ENCODE measurements around the gene RB1. TPM values are rescaled to one million over a fixed set of nuclear protein-coding genes. Genes with fewer than 3 reads are reported as not detected.

Gene RB1
- polyA plus RNA-seq, 3 donors = 18.4 to 38.8 (median 29.9) TPM

- no peak overlapping the region for H3K4me2 ChIP-seq (replicated peaks; ENCODE audit: extremely low read depth, low read length, poor library complexity, severe bottlenecking)
- H3K36me3 ChIP-seq (replicated peaks in 1 of 2; ENCODE audit: control insufficient read depth in 1 of 2, insufficient read depth in 2 of 2, low read length in 2 of 2) = no peaks in the 10 kb centered on the region
- H2AFZ ChIP-seq (ENCODE audit: insufficient read depth, low read depth, low read length, poor library complexity, severe bottlenecking) = no peak overlapping the region
- H3K27ac ChIP-seq (ENCODE audit: low read depth in 1 of 2, low read length in 2 of 2) = no peak overlapping the region
- H3K4me3 Mint-ChIP-seq = no peak overlapping the region
- H4K20me1 ChIP-seq (ENCODE audit: insufficient read depth, low read length) = no peaks in the 10 kb centered on the region
- TF ChIP-seq CTCF (IDR thresholded peaks at IDR 0.05) = no peak
- H3K27me3 ChIP-seq (ENCODE audit: control insufficient read depth in 2 of 2, insufficient read depth in 2 of 2, low read length in 2 of 2) = no peaks in the 10 kb centered on the region
- no peak overlapping the region for H3K27ac Mint-ChIP-seq
- H3K9ac ChIP-seq (ENCODE audit: insufficient read depth, low read length, poor library complexity, severe bottlenecking) = no peak overlapping the region
- H3K9me3 Mint-ChIP-seq = no peaks in the 10 kb centered on the region
- WGBS (ENCODE audit: insufficient coverage) = no CpG with 5 or more reads among the region's 1 CpG
- DNase-seq = no peak
- H3K4me1 ChIP-seq (ENCODE audit: control insufficient read depth in 1 of 2, insufficient read depth in 2 of 2, low read length in 2 of 2) = no peaks in the 10 kb centered on the region
- H3K79me2 ChIP-seq (ENCODE audit: insufficient read depth, low read length) = no peaks in the 10 kb centered on the region
- peaks cover 0 to 3% (median 3%) of the 10 kb centered on the region in 3 donors for H3K27me3 Mint-ChIP-seq (ENCODE audit: low read depth in 3 of 3)
- H3K36me3 Mint-ChIP-seq = no peaks in the 10 kb centered on the region
- H3K9me3 ChIP-seq (replicated peaks in 1 of 2; ENCODE audit: control insufficient read depth in 1 of 2, insufficient read depth in 1 of 2, low read length in 2 of 2) = no peaks in the 10 kb centered on the region
- H3K4me3 ChIP-seq (replicated peaks in 1 of 3; ENCODE audit: low read depth in 2 of 3, low read length in 3 of 3) = no peak overlapping the region
- intact Hi-C loops (cut with micrococcal nuclease) = no loop called here
- H3K4me1 Mint-ChIP-seq = peaks cover 4% of the 10 kb centered on the region
These were observed 8.3 kb upstream of the RB1 start for GRCh38 chr13:48295271-48295670.

- peaks cover 0 to 3% (median 1%) of the 10 kb centered on the region in 3 donors for H3K27me3 Mint-ChIP-seq (ENCODE audit: low read depth in 3 of 3)
- H3K27ac ChIP-seq (ENCODE audit: low read depth in 1 of 2, low read length in 2 of 2) = no peak overlapping the region
- DNase-seq = no peak
- no peak overlapping the region for H3K9ac ChIP-seq (ENCODE audit: insufficient read depth, low read length, poor library complexity, severe bottlenecking)
- intact Hi-C loops (cut with micrococcal nuclease) = no loop called here
- no peaks in the 10 kb centered on the region for H3K79me2 ChIP-seq (ENCODE audit: insufficient read depth, low read length)
- no peak for TF ChIP-seq CTCF (IDR thresholded peaks at IDR 0.05)
- no peaks in the 10 kb centered on the region for H4K20me1 ChIP-seq (ENCODE audit: insufficient read depth, low read length)
- H3K4me3 Mint-ChIP-seq = no peak overlapping the region
- H3K36me3 ChIP-seq (replicated peaks in 1 of 2; ENCODE audit: control insufficient read depth in 1 of 2, insufficient read depth in 2 of 2, low read length in 2 of 2) = no peaks in the 10 kb centered on the region
- no peaks in the 10 kb centered on the region for H3K36me3 Mint-ChIP-seq
- H2AFZ ChIP-seq (ENCODE audit: insufficient read depth, low read depth, low read length, poor library complexity, severe bottlenecking) = no peak overlapping the region
- H3K4me1 Mint-ChIP-seq = peaks cover 4% of the 10 kb centered on the region
- no peaks in the 10 kb centered on the region for H3K4me1 ChIP-seq (ENCODE audit: control insufficient read depth in 1 of 2, insufficient read depth in 2 of 2, low read length in 2 of 2)
- H3K9me3 ChIP-seq (replicated peaks in 1 of 2; ENCODE audit: control insufficient read depth in 1 of 2, insufficient read depth in 1 of 2, low read length in 2 of 2) = no peaks in the 10 kb centered on the region
- no peak overlapping the region for H3K27ac Mint-ChIP-seq
- H3K27me3 ChIP-seq (ENCODE audit: control insufficient read depth in 2 of 2, insufficient read depth in 2 of 2, low read length in 2 of 2) = no peaks in the 10 kb centered on the region
- no peak overlapping the region for H3K4me3 ChIP-seq (replicated peaks in 1 of 3; ENCODE audit: low read depth in 2 of 3, low read length in 3 of 3)
- 80% methylated on average over 2 of the region's 2 CpGs for WGBS (ENCODE audit: insufficient coverage)
- H3K9me3 Mint-ChIP-seq = no peaks in the 10 kb centered on the region
- no peak overlapping the region for H3K4me2 ChIP-seq (replicated peaks; ENCODE audit: extremely low read depth, low read length, poor library complexity, severe bottlenecking)
These were observed 7.0 kb upstream of the RB1 start for GRCh38 chr13:48296528-48296927.
